ENCODE results near the gene ZFHX3.
A peak's percentile ranks its signal among the peaks of the same experiment; 100 is the strongest.
"Not testable (repeated sequence)": the region's sequence is repeated elsewhere in the genome, so short reads cannot be mapped to it uniquely, and the experiment has no call there.

Gene ZFHX3

DNA sequence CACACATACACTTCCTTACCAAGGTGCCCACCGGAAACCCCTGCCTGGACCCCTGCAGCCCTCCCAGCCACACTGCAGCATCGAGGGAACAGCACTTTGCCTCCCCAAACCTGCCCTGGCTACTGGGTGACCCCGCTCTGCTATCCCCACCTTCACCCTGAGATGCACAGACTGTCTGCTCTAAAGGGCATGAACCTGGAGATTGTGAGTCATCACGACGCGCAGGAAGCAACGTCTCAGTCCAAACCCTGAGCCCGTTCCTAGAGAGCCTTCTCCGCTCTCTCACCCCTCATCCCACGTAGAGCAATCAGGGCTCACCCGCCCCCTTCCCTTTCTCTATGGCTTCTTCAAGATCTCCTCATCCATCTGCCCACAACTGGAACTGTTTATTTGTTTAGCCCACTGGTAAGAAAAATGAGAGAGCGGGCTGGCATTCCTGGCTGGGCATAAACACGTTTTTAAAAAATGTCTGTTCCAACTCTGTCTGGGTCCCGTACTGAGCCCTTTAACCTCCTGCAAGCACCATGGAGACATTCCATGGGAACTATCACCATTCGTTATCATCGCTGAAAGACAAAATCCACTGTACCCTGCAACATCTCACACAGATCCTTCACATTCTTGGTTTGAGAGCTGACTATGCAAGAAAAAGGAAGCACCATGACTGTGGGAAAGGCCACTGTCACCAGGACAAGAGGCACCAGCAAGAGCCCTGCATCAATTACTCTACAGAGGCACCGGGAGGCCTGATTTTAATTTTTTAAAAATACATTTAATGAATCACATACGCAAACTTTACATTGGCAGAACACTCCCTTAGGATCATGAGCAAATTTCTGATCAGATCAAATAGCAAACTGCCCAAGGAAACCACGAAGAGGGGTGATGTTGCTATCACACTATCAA is 28.2 kb downstream of the ZFHX3 start:
- FAIRE-seq = no peak

DNA sequence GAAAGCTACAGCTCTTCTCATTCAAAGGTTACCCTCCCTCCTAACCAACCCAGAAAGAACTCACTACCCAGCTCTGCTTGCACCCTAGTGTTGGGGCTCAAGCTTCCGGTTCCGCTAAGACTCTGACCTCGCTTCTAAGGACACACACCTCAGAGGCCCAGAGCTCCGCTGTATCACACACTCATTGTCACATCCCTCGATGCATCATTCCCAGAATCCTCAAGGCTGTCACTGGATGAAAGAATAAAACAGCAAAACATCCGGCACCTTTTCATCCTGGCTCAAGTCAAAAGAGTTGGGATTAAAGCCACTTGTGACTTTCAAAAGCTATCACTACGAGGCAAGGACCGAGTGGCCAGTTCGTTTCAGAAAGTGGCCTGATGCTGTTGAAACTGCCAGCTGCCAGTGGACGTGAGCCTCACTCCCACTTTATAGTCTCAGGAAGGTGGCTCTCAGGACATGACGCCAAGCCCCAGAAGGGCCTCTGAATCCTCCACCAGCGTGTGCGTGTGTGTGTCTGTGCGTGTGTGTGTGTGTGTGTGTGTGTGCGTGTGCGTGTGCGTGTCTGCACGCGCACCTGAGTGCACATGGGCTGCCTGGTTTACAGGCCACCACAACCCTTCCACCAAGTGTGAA is 29.0 kb downstream of the ZFHX3 start:
- no peak for FAIRE-seq

DNA sequence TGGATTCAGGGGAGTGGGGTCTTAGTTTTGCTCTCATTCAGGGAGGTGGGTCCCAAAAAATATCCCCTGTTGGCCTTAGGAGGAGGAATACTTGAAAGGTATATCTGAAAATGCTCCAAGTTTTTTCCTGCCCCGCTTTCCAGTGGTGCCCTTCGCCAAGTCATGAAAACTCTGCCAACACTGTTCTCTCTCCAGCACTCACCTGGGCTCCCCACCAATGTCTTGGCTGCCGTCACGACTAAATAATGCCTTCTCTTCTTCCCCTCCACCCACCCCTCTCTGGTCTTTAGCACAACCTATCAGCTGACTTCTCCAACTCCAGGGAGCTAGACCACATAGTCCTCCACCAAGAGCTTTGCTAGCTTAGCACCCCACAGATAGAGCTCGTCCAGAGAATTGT is 30.6 kb downstream of the ZFHX3 start:
- no peak for FAIRE-seq

DNA sequence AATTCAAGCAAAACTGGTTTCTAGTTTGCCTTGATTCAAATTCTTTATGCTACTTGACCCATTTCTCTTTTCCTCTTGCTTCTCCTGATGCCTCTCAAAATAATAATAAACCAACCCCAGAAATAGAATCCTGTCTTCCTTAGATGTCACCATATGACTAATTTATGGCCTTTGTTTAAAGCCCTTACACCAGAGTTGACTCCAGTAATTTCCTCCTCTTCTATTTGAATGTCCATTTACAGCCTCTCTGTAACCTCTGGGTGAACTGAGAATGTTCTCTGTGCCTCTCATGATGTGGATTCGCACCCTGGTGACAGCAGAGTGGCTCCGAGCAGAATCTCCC is 31.5 kb downstream of the ZFHX3 start:
- FAIRE-seq = no peak

DNA sequence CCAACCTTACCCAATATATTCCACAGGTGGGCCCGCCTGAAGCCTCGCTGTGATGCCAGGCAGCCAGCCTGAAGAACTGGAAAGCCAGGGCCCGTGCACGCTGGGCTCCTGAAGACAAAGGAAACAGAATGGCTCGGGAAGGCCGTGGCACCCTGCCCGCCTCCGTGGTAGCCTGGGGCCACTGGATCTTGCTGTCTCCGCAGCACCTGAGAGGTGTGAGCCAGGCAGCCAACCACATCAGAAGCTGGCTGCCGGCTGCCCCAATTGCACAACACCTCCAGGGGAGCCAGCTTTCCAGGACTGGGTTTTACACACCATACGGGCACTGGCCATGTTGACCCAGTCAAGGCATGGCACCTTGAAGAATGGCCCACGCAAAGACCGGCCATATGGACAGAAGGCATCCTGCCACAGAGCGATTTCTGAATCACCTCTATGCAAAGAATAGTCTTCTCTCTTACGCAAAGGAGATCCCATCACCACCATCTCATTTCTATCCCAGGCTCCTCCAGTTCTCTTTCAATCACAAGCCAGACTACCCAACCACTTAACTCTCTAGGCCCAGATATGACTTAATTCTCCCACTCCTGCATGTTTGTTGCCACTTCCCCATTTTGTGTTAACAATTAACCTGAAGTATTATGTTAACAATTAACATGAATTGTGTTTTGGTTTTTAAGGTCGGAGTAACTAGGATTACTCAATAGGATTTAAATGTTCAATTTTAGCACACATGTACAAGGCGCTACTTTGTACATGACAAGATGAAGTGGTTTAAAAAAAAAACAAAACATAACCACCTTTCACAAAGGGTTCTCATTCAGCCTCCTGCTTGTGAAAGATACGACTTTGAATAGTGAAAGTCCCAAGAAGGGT is 32.1 kb downstream of the ZFHX3 start:
- FAIRE-seq = peak; percentile 46

DNA sequence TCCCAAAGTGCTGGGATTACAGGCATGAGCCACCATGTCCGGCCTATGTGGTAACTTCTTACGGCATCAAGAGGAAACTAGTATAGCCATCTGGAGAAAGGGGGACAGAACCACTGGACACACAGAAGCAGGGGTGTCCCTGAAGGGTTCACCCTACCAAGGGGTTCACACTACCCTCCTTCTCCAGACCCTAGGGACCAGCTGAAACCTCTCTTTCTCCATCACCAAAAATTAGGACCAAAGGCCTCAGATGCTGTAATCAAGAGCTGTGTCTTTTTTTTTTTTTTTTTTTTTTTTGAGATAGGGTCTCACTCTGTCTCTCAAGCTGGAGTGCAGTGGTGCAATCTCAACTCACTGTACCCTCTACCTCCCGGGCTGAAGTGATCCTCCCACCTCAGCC is 33.2 kb downstream of the ZFHX3 start:
- no peak for FAIRE-seq

DNA sequence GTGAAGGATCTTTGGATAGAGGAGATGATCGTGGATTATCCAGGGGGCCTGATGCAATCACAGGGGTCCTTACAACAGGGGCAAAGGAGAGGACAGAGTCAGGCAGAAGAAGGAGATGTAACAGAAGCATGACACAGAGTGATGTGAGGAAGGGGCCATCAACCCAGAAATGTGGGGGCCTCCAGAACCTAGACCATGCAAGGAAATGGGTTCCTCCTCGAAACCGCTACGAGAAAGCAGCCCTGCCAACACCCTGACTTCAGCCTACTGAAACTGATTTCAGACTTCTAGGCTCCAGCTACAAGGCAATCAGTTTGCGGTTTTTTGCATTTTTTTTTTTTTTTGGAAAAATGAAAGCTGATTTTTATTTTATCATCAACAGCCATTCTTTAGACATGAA is 34.0 kb downstream of the ZFHX3 start:
- FAIRE-seq = no peak

DNA sequence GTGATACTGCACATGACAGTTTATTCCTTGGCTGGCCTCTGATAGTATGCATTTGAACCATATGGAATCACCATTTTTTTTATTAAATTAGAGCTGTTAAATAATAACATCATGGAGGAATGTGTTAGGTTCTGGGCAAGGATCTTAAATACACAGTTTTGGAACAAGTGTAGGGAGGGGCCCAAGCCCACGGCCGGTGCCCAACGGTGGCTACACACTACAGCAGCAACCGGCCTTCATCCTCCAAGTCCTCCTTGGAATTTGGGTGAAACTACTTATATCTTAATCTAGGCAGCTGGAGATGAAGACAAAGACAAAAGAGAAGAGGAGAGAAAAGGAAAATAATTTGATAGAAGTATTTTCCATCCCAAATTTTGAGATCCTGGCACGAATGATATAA is 35.6 kb downstream of the ZFHX3 start:
- FAIRE-seq = no peak

DNA sequence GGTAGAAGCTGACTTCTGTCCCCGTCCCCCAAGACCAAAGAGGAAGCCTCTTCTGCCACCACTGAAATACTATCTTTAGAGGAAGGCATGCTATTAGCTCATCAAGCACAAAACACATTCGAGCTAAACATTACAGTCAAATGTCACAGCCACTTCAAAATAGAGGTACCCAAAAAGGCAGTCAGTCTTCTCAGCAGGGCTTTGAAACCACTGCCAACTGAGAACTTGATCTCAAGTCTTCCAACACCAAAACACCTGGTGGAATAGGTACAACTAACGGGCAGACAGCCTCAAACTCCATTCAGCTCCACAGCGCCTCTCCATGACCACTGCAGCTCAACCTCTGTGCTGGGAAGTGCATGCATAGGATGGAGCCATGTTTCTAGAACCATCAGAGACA is 36.0 kb downstream of the ZFHX3 start:
- FAIRE-seq = no peak

DNA sequence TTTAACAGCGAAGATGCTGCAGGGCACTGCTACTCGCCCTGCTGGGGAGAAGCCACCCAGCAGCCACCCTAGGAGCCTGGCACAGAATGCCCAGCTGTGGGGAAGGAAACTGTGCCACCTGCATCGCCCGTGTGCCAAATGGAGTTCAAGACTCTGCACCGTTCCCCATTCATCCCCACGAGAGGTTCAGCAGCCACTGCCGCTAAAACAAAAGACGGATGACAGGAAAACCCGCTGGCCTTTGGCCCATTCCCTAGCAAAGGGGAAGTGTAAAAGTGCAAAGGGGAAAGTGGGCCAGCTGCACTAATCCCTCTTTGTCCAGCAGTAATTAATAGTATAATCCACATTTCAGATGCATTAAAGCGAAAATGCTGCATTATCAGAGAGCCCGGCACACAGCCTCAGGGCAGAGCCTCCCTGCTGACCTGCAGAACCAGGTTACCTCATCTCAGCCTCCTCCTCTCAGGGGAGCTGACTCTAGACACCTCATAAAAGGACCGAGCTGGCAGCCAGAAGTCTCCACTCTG is 37.7 kb downstream of the ZFHX3 start:
- no peak for FAIRE-seq

DNA sequence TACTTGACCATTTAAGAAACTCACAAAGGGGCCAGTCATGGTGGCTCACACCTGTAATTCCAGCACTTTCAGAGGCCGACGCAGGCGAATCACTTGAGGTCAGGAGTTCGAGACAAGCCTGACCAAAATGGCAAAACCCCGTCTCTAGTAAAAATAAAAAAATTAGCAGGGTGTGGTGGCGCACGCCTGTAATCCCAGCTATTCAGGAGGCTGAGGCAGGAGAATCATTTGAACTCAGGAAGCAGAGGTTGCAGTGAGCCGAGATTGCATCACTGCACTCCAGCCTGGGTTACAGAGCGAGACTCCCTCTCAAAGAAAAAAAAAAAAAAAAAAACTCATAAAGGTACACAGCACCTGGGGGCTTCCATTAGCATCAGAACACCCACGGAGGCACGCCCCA is 38.2 kb downstream of the ZFHX3 start:
- FAIRE-seq = not testable (repeated sequence)

DNA sequence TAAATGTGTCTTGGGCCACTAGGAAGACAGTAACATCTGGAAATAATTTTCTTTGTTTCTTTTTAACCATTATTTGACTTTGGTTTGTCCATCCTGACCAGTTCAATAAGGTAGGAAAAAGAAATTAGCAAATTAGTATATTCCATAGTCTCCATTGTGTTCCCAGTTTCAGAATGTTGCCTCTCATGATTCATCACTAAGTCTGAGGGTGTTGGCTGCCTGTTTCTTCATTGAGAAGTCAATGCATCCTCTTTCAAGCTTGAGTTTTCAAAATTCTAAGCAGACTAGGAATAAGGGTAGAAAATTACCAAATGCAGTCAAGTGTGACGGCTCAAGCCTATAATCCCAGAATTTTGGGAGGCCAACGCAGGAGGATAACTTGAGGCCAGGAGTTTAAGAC is 41.9 kb downstream of the ZFHX3 start:
- no peak for FAIRE-seq

DNA sequence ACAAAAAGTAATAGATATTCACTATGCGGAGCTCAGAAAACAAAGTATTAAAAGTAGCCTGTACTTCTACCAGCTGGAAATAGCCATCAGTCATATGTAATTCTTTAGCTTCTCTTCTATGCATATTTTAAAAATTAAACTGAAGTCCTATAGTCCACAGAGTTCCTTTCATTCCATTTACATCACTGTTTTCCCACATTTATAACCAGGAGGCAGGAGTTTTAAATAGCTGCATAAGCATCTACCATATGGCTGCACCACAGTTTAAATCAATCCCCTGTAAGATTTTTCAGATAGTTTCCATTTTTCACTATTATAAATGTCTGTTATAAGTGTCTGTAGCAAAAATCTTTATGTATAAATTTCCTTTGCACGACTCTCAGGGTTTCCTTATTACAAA is 45.1 kb downstream of the ZFHX3 start:
- no peak for FAIRE-seq

DNA sequence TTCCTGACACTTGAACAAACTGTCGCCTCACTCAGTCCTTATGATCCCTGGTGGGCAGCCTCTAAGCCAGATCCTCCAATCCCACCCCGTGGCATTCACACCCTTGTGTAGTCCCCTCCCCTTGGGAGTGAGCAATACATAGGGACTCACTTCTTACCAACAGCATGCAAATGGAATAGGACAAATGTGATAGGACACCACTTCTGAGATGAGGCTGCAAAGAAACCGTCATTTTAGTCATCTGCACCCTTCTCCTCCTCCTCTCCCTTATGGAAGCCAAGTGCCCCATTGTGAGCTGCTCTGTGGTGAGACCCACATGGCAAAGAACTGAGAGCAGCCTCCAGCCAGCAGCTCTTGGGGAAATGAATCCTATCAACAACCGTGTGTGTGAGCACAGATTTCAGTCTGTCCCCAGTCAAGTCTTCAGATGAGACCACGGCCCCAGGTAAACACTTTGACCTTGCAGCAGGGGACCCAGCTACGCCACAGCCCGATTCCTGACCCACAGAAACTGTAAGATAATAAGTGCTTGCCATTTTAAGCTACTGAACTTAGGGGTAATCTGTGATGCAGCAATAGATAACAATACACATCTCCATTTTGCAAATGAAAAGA is 46.9 kb downstream of the ZFHX3 start:
- FAIRE-seq = no peak

DNA sequence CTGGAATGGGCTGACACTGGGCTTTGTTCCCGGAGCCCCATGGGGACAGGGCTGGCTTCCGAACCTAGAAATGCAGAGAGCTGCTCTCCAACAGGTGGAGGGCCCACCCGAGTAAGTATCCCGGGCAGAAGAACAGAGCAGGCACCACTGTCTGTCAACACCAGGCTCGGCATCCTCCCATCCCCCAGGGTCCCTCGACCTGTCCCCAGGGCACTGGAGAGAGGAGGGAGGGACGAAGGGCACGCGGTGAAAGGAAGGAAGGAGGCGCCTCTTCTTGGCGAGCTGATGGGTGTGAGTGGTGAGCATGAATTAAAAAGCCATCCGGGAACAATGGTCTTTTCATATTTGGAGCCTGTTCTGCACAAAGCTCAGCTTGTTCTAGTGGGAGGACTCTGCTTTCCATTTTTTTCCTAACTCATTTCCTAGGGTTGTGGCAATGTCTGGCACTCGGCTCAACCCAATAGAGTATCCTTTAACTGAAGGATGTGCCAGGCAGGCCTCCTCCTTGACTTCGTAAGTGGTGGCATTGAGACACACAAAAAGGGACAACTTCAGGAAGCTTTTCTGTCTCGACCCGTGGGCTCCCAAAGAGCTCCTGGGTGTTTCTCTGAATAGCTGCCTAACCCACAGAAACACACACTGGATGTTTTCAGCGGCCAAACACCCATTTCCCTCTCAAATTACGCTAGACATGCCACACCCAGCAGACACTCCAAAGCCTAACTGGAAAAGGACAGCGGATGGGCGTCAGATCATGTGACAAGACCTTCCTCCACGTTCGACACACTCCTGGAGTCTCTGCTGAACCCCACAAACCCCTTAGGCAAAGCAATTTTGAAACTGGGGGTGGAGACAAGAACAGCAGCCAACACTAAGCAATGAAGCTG is 47.7 kb downstream of the ZFHX3 start:
- no peak for FAIRE-seq

DNA sequence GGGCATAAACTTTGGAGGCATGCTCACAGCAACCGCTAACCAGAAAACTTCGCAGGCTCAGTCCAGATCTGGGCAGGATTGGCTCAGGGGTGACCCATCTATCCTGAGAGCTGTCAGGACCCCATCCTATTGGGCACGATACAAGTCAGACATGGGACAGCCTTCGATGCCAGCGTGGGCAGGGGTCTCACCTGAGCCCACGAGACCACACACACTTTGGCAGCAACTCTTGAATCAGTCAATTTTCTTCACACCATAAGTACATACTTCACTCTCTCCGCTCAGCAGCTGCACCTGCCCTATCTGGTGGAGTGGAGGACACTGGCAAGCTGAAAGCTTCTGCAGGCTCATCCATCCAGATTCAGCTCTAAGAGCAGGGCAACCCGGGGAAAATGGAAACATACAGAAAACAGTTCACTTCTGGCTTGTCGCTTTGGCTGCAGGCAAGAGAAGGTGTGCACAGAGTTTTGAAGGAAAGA is 48.3 kb downstream of the ZFHX3 start:
- no peak for FAIRE-seq

DNA sequence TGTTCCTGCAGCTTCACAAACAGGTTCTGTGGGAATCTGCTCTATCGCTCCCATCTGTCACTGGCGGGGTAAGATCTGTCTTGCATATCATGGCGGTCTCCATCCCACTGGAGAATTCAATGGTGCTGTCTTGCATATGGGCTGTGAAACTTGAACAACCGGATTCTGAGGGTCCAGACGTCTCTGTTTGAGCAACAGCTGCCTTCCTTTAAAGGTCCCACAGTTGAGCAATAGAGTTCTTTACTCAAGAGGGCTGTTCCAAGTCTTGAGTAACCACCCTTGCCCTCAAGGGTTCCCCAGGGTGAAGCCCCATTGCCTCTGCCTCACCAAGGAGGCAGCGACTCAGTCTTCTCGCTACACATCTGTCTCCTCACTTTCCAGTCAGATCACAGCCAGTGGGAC is 50.8 kb downstream of the ZFHX3 start:
- no peak for FAIRE-seq

DNA sequence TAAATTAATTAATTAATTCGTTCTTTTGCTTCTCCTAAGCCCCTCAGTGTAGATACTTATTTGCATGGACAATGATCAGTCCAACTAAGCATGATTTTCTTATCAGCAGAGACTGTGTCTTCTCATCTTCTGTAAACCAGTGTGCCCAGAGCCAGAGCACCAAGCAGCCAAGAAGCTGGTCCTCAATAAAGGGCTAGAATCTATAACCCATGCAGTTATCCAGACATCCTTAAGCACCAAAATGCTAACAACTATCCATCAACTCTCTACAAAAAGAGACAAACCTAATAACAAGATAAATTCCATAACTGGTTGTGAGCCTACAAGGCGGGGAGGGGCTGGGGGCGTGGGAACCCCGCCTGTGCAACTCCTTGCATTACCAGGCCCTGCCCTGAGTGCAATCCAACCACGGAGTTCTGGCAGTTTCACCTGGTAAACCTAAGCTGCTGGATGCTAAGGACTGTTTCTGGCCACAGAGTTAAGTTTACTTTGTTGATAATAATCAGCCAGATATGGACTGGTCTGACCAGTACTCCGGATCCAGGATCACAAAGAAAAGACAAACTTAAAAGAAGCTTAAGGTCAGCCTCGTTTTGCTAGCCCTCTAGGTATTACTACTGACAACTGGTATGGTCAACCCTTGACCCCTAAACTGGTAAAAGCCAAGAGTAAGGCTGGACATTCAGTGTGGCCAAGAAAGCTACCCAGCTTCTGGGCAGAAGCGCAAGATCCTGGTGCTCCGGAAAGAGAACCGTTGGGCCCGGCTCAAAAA is 51.5 kb downstream of the ZFHX3 start:
- FAIRE-seq = no peak

DNA sequence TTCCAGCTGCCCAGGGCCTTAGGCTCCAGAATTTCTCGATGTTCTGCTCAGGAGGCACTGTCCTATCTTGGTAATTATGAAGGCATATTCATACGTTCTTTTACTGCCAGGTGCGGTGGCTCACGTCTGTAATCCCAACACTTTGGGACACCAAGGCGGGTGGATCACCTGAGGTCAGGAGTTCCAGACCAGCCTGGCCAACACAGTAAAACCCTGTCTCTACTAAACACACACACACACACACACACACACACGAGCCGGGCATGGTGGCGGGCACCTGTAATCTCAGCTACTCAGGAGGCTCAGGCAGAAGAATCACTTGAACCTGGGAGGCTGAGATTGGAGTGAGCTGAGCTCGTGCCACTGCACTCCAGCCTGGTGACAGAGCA is 52.1 kb downstream of the ZFHX3 start:
- FAIRE-seq = not testable (repeated sequence)

DNA sequence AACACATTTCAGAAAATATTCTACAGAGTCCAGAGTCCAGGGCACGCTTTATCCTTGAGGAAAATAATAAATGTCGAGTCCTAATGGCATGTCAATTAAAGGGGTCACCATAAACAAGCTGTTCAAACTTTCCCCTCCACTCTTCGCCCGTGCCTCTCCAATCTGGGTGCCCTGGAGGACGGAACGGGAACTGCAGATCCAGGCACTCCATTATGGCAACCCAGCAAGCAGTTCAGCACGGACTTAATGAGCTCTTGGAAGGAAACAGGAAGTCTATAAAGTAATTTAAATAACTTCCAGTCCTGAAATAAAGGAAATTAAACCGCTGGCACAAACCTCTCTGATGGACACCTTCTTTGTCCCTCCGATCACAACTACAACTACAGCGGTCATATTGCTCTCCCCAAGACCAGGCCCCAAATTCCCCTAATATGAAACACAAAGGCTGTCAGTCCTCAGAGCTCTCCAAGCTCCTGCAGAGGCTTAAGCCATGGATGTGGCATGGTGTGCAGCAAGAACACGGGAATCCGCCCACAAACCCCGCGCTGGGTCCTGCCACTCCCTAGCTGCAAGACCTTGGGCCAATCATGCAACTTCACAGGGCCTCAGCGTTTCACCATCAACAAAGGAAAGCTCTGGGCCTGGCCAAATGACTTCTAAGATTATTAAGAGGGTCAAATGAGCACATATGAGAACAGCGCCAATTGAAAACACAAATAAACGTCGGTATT is 52.6 kb downstream of the ZFHX3 start:
- no peak for FAIRE-seq

Data from endometrium (tissue), 2 donors.